ENCODE data around the gene KIT.

DNA sequence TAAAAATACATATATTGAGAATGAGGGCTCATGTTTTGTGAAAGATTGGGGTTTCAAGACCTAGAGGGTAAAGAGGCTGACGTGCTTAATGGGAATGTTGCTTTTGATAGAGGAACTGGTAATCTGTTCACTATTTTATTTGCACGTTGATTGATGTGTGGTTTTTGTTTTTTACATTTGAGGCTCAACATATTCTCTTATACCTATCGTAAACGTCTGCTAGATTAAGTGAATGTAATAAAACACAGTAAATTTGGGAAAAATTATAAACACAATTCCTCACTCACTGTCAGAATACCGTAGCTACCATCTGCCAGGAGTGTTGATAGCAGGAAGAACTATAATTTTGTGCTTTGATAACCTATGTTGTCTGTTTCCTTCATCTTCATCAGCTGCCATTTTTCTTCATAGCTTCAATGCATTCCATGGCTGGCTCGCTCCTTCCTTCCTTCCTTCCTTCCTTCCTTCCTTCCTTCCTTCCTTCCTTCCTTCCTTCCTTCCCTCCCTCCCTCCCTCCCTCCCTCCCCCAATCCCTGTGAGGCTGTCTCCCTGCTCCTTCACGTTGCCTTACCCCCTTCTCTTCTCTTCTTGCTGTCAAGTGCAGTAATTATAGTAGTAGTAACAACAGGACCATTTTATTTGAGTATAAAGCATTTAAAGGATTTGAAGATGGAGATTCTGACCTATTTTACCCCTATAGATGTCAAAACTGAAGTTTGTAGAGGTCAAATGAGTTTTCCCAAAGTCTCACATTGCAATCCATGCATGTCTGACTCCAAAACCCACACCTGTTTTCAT is 20.3 kb downstream of the KIT start:
- no peak for TF ChIP-seq EZH2 (IDR thresholded peaks at IDR 0.05)
- TF ChIP-seq POLR2AphosphoS5 (IDR thresholded peaks at IDR 0.05; ENCODE audit: borderline replicate concordance, low read depth, low read length): peak; percentile 76; the same call in 1 of the 2 replicates
- peak; percentile 74 for TF ChIP-seq FOXP2 (optimal IDR thresholded peaks at IDR 0.05; ENCODE audit: control extremely low read depth, extremely low read length, insufficient read depth)
